WTC11 (cell line): Measurements from ENCODE around the gene PTPRN2.

Source experiments
- TEAD4 ChIP-seq: sonication (generic); formaldehyde crosslinking; IDR thresholded peaks from 2 replicates; pipeline ENCODE4 v1.8.0; 2022; ENCODE audit warnings: mild to moderate bottlenecking, missing genetic modification reagents
- TF ChIP-seq, protein P1 (sequence below): sonication (generic); formaldehyde crosslinking; IDR thresholded peaks from 2 replicates; pipeline ENCODE4 v1.8.1; 2023; ENCODE audit warnings: mild to moderate bottlenecking, missing genetic modification reagents
- TF ChIP-seq, protein P2 (sequence below): fragments of 200-600 bp; IDR thresholded peaks from 2 replicates; pipeline ENCODE4 v1.8.0; 2022; ENCODE audit warnings: antibody characterized with exemption

DNA sequence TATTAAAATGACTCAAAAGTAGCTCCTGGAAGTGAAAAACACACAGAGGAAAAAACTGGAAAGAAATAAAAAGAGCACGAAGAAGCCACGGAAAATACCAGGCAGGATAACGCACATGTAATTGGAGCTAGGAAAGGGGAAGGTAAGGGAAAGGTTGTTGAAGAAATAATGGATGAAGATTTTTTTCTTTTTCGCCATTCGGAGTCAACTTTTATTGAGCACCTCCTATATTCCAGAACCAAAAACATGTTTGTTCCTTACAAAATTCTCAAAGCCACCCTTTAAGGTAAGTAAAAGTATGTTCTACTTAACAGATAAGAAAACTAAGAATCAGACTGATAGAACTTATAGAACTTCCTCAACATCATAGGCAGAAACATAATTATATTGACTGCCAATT is 32.8 kb upstream of the PTPRN2 start:
- TF ChIP-seq, protein P1, sequence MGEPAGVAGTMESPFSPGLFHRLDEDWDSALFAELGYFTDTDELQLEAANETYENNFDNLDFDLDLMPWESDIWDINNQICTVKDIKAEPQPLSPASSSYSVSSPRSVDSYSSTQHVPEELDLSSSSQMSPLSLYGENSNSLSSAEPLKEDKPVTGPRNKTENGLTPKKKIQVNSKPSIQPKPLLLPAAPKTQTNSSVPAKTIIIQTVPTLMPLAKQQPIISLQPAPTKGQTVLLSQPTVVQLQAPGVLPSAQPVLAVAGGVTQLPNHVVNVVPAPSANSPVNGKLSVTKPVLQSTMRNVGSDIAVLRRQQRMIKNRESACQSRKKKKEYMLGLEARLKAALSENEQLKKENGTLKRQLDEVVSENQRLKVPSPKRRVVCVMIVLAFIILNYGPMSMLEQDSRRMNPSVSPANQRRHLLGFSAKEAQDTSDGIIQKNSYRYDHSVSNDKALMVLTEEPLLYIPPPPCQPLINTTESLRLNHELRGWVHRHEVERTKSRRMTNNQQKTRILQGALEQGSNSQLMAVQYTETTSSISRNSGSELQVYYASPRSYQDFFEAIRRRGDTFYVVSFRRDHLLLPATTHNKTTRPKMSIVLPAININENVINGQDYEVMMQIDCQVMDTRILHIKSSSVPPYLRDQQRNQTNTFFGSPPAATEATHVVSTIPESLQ (CRISPR knock-in tag) = no peak
- no peak for TF ChIP-seq TEAD4 (CRISPR knock-in tag)
- TF ChIP-seq, protein P2, sequence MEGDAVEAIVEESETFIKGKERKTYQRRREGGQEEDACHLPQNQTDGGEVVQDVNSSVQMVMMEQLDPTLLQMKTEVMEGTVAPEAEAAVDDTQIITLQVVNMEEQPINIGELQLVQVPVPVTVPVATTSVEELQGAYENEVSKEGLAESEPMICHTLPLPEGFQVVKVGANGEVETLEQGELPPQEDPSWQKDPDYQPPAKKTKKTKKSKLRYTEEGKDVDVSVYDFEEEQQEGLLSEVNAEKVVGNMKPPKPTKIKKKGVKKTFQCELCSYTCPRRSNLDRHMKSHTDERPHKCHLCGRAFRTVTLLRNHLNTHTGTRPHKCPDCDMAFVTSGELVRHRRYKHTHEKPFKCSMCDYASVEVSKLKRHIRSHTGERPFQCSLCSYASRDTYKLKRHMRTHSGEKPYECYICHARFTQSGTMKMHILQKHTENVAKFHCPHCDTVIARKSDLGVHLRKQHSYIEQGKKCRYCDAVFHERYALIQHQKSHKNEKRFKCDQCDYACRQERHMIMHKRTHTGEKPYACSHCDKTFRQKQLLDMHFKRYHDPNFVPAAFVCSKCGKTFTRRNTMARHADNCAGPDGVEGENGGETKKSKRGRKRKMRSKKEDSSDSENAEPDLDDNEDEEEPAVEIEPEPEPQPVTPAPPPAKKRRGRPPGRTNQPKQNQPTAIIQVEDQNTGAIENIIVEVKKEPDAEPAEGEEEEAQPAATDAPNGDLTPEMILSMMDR = no peak
